Hepatocyte (in vitro differentiated cells): ENCODE measurements around the gene SUPT16H. TPM values are rescaled to one million over a fixed set of nuclear protein-coding genes. Genes with fewer than 3 reads are reported as not detected.
A peak's percentile ranks its signal among the peaks of the same experiment; 100 is the strongest.

Source experiments
- DNase-seq: peaks from one replicate; pipeline ENCODE4 v3.0.0-alpha.2; 2016; ENCODE audit warnings: low spot score
- H2AFZ ChIP-seq: fragments of 200-600 bp; sonication (generic); 2 replicates; pipeline ENCODE4 v1.6.0; 2016; ENCODE audit warnings: antibody characterized with exemption, mild to moderate bottlenecking
- H3K27ac ChIP-seq: fragments of 200-600 bp; sonication (generic); 2 replicates; pipeline ENCODE4 v1.5.1; 2016; ENCODE audit warnings: mild to moderate bottlenecking
- H3K27me3 ChIP-seq: fragments of 200-600 bp; sonication (generic); 2 replicates; pipeline ENCODE4 v1.6.1; 2016
- H3K36me3 ChIP-seq: fragments of 200-600 bp; sonication (generic); replicated peaks from 2 replicates; pipeline ENCODE4 v1.5.1; 2016; ENCODE audit warnings: low read depth; ENCODE audit not compliant: insufficient read depth
- H3K4me1 ChIP-seq: fragments of 200-600 bp; sonication (generic); 2 replicates; pipeline ENCODE4 v1.5.1; 2016; ENCODE audit warnings: mild to moderate bottlenecking, moderate library complexity; ENCODE audit not compliant: insufficient read depth
- H3K4me2 ChIP-seq: fragments of 200-600 bp; sonication (generic); 2 replicates; pipeline ENCODE4 v1.6.0; 2016
- H3K4me3 ChIP-seq: fragments of 200-600 bp; sonication (generic); 2 replicates; pipeline ENCODE4 v1.5.1; 2016; ENCODE audit warnings: mild to moderate bottlenecking
- H3K79me2 ChIP-seq: fragments of 200-600 bp; sonication (generic); 2 replicates; pipeline ENCODE4 v1.6.0; 2017; ENCODE audit warnings: mild to moderate bottlenecking
- H3K9me2 ChIP-seq: fragments of 200-600 bp; sonication (generic); replicated peaks from 2 replicates; pipeline ENCODE4 v1.6.0; 2017; ENCODE audit warnings: mild to moderate bottlenecking; ENCODE audit not compliant: insufficient read depth
- H3K9me3 ChIP-seq: fragments of 200-600 bp; sonication (generic); 2 replicates; pipeline ENCODE4 v1.5.1; 2016; ENCODE audit warnings: low read depth, mild to moderate bottlenecking
- H4K20me1 ChIP-seq: fragments of 200-600 bp; sonication (generic); 2 replicates; pipeline ENCODE4 v1.6.0; 2016; ENCODE audit warnings: mild to moderate bottlenecking; ENCODE audit not compliant: insufficient read depth, poor library complexity, severe bottlenecking
- CTCF ChIP-seq: fragments of 200-600 bp; sonication (generic); IDR thresholded peaks from 2 replicates; pipeline ENCODE4 v1.5.1; 2016; ENCODE audit warnings: antibody characterized with exemption, mild to moderate bottlenecking; ENCODE audit not compliant: poor library complexity
- EZH2 ChIP-seq: fragments of 200-600 bp; sonication (generic); IDR thresholded peaks from 2 replicates; pipeline ENCODE4 v1.6.1; 2016; ENCODE audit warnings: antibody characterized with exemption, mild to moderate bottlenecking, borderline replicate concordance
- EZH2phosphoT487 ChIP-seq: fragments of 200-600 bp; sonication (generic); IDR thresholded peaks from one replicate; pipeline ENCODE4 v1.6.1; 2018; ENCODE audit warnings: antibody characterized with exemption, mild to moderate bottlenecking, low read depth, moderate library complexity; ENCODE audit not compliant: unreplicated experiment, severe bottlenecking
- WGBS: methylation state at CpG from one replicate; pipeline ENCODE4 v1.1.6; 2016; ENCODE audit warnings: low lambda C conversion rate; ENCODE audit errors: missing lambda C conversion rate; 5-methylcytosine and 5-hydroxymethylcytosine counted together
- polyA plus RNA-seq: library from polyadenylated mRNA; unstranded; fragments of >200 nt; fragmentation: Nextera tagmentation; extraction: Ambion mirVana; gene quantifications from 2 replicates; pipeline ENCODE4 v1.2.1, GENCODE V29; 2016
- total RNA-seq: library from RNA; depleted of rRNA; stranded (reverse); fragments of >200 nt; gene quantifications from 2 replicates; pipeline ENCODE4 v1.2.3, GENCODE V29; 2014

Gene SUPT16H
- total and polyA plus RNA-seq, 2 experiments from 2014 or later: 44.2 to 58.1 TPM

GRCh38 chr14:21384494-21384851 lies 654 bp upstream of the SUPT16H start:
- H3K9me2 ChIP-seq: no peaks in the 10 kb centered on the region
- WGBS: 11% methylated on average over 12 of the region's 12 CpGs
- H3K4me1 ChIP-seq: peaks cover 12% of the 10 kb centered on the region
- H2AFZ ChIP-seq: peak overlapping the region; percentile 24
- peak overlapping the region; percentile 98 for H3K27ac ChIP-seq
- no peaks in the 10 kb centered on the region for H3K36me3 ChIP-seq
- H3K9me3 ChIP-seq: no peaks in the 10 kb centered on the region
- no peak for DNase-seq
- H4K20me1 ChIP-seq: peaks cover 12% of the 10 kb centered on the region
- H3K79me2 ChIP-seq: peaks cover 40% of the 10 kb centered on the region
- peak overlapping the region; percentile 10 for H3K4me3 ChIP-seq
- H3K4me2 ChIP-seq: peak overlapping the region; percentile 86
- H3K27me3 ChIP-seq: no peaks in the 10 kb centered on the region
- TF ChIP-seq CTCF: no peak
- no peak for TF ChIP-seq EZH2phosphoT487
- TF ChIP-seq EZH2: no peak

GRCh38 chr14:21382886-21383847 lies 652 bp downstream of the SUPT16H start:
- peak overlapping the region; percentile 86 for H3K4me2 ChIP-seq
- peaks cover 16% of the 10 kb centered on the region for H4K20me1 ChIP-seq
- H2AFZ ChIP-seq: peak overlapping the region; percentile 63
- TF ChIP-seq EZH2phosphoT487 (no peak), CTCF (no peak), EZH2 (no peak)
- no peaks in the 10 kb centered on the region for H3K9me2 ChIP-seq
- H3K9me3 ChIP-seq: no peaks in the 10 kb centered on the region
- DNase-seq: peak; percentile 68
- peak overlapping the region; percentile 50 for H3K4me3 ChIP-seq
- H3K27me3 ChIP-seq: no peaks in the 10 kb centered on the region
- no peaks in the 10 kb centered on the region for H3K36me3 ChIP-seq
- WGBS: under 1% methylated on average over 39 of the region's 39 CpGs
- peak overlapping the region; percentile 98 for H3K27ac ChIP-seq
- H3K4me1 ChIP-seq: peaks cover 12% of the 10 kb centered on the region
- H3K79me2 ChIP-seq: peaks cover 53% of the 10 kb centered on the region

GRCh38 chr14:21382095-21382494 lies 1.7 kb downstream of the SUPT16H start:
- H3K79me2 ChIP-seq: peaks cover 64% of the 10 kb centered on the region

More at GRCh38 chr14:21382095-21382494, 1.7 kb downstream of the SUPT16H start:
- DNase-seq: no peak
- Histone ChIP-seq H4K20me1 (peaks cover 16% of the 10 kb centered on the region), H3K27me3 (no peaks in the 10 kb centered on the region), H3K36me3 (no peaks in the 10 kb centered on the region), H3K27ac (no peak overlapping the region), H3K9me2 (no peaks in the 10 kb centered on the region), H3K9me3 (no peaks in the 10 kb centered on the region), H3K4me2 (peak overlapping the region; percentile 86), H2AFZ (no peak overlapping the region), H3K4me1 (peaks cover 12% of the 10 kb centered on the region), H3K4me3 (no peak overlapping the region)
- TF ChIP-seq EZH2 (no peak), EZH2phosphoT487 (no peak), CTCF (no peak)
